Activated T-cell treated with anti-CD3 and anti-CD28 coated beads, Interleukin-2, amount 50 U/mL, for 1 hour (primary cell): ENCODE measurements around the gene MATN1.

Experiments
- DNase-seq: peaks from one replicate; pipeline ENCODE4 v3.0.0-alpha.2; 2020

Gene MATN1

DNA sequence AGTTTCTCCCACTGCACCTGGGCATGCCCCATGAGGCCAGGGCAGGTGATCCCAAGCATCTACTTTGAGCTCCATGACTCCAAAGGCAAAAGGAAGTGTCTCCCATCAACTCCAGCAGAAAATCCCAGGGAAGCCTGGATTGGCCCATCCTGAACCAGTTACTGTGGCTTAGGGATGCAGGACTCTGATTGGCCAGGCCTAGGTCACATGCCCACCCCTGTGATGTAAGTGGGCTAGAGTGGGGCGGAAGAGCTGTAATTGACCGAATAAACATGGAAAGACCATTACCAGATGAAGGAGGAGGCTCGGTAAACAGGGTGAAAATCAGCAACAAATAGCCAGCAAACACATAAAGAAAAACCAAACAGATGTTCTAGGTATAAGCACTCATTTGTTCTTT, 45.2 kb downstream of the MATN1 start:
- DNase-seq = no peak

DNA sequence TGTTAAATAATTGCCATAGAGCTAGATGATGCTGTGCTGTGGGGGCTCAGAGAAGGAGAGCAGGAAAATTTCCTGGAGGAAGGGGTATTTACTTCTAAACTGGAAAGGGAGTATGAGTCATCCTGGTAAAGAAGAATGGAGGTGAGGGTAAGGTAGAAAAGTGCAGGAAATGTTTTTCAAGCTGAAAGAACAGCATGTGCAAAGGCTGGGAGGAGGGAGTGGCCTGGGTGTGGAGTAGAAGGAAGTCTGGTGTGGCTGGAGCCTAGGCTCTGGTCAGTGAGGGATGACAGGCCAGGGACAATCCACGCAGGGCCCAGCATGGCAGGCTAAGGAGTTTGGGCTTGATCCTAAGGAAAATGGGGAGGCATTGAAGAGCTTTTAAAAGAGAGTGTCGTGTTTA, 45.9 kb downstream of the MATN1 start:
- no peak for DNase-seq

DNA sequence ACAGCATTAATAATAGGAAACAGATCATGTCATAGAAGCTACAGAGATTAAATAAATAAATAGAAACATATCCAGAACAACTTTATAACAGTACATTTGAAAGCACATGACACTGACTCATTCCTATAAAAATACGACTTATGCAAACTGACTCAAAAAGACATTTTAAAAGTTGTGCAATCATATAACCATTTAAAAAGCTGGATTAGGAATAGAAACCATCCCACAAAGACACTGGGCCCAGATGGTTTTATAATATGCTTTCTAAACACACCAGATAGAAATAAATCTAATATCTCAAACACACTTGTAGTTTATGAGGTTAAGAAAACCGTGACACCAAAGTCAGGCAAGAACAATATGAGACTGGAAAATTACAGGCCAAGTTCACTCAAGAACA, 47.6 kb downstream of the MATN1 start:
- no peak for DNase-seq

DNA sequence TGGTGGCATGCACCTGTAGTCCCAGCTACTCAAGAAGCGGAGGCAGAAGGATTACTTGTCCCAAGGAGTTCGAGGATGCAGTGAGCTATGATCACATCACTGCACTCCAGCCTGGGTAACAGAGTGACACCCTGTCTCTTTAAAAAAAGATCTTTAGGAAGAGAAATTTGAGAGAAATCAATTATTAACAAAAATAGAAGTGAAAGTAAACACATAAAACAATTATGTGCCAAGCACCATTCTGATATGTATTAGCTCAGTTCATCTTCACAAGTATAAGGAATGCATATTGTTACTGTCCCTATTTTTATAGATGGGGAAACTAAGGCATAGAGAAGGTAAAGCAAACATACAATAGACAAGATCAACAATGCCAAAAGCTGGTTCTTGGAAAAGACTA, 48.1 kb downstream of the MATN1 start:
- DNase-seq = no peak

DNA sequence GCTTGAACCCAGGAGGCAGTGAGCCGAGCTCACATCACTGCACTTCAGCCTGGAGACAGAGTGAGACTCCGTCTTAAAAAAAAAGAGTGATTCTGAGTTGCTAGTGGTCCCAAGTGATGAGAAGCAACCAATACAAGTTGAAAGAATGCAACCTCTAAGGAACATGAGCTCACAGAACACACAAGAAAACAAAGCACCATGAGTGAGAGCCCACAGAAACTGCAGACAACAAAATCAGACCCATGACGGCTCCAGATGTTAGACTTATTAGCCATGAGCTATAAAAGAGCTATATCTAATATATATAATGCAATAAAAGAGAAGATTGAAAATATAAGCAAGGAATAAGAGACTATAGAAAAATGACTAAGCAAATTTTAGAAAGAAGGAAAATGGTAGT, 50.0 kb downstream of the MATN1 start:
- no peak for DNase-seq

DNA sequence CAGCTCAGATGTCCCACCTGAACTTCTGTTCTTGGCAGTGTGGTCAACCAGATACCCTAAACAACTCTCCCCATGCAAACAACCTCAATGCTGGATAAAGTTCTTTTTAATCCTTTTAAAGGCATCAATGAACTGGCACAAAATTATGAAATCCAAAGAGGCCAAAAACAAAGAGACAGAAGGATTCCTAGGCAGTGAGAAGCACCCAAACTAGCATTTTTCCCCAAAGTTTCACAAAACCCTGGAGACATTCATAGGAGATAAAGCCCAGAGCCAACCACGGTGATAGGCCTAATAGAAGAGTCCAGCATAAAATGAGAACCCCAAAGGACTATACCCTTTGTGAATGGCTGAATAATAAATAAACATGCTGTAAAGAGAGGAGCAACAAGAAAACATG, 50.7 kb downstream of the MATN1 start:
- DNase-seq = no peak

DNA sequence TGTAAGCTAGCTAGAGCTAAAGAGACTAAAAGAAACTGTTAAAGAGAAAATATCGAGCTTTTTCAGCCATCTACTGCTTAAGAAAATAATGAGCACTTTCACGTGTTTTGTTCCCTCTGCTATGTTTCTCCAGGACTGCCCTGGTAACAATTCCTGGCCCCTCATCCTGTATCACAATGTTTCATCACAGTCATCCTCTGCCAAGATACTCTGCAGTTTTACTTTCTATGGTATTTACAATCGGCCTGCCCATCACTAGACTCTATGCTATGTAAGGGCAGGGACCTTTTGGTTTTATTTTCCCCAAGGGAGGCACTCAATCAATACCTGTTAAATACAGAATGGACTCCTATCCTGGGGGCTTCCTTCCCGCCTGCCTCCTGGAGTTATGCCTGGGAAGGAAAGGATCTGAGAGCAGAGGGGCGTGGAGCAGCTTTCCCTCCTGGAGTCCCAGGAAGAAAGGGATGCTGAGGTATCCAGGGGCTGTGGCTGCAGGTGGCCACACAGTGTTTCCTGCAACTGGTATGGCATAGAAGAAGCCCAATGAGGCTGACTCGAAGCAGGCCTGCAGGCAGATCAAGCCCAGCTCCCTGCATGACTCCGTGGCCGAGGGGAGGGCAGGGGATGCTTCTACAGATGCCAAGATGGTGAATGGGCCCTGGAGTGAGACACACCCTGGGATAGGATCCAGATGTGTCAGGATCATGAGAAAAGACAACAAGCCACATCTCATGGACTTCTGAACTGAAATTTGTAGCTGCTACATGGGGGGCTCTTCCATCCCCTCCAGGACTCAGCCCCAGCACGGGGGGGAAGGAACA, 52.9 kb downstream of the MATN1 start:
- DNase-seq = no peak

DNA sequence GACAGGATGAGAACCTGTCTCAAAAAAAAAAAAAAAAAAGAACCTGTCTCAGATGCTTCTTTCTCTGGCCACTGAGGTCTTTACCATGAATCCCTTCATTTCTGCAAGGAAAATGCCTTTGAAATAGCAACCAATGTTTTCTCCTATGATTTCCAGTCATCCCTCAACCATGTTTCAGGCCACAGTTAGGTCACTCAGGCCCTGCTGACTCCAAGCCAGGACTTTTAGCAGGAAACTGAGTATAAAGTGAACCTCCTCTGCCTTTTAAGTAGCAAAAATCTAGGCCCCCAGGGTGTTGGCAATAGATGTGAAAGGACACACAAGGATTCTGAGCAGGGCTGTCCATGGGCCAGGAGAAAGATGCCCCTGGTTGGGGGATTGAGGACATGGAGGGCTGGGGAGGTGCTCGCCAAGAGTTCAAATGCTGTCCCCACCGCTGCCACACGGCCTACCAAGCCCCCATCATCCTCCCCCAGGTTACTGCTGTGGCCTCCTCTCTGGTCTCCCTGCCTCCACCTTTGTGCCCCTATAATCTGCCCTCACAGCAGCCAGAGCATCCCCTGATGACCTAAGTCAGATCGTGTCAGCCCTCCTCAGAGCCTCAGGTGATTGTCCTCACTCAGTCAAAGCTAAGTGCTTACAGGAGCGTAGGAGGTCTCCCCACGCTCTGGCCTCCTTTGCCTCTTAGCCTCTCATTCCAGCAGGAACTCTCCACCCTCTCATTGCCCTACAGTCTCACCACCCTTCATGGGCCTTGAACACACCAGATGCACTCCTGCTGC, 54.6 kb downstream of the MATN1 start:
- DNase-seq = no peak

DNA sequence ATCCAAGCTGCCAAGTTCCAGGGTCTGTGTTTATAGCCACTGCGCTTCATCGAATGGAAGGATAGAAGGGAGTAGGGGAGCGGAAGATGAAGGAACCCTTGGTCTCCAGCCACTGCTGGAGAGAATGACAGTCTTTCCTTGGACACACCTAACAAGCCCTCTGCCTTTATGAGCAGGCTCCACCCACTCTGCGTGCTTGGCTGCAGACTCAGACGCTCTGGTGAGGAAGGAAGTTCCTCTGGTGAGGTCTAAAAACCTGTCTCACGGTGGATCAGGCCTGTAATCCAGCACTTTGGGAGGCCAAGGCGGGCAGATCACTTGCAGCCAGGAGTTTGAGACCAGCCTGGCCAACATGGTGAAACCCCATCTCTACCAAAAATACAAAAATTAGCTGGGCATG, 55.4 kb downstream of the MATN1 start:
- DNase-seq = no peak

DNA sequence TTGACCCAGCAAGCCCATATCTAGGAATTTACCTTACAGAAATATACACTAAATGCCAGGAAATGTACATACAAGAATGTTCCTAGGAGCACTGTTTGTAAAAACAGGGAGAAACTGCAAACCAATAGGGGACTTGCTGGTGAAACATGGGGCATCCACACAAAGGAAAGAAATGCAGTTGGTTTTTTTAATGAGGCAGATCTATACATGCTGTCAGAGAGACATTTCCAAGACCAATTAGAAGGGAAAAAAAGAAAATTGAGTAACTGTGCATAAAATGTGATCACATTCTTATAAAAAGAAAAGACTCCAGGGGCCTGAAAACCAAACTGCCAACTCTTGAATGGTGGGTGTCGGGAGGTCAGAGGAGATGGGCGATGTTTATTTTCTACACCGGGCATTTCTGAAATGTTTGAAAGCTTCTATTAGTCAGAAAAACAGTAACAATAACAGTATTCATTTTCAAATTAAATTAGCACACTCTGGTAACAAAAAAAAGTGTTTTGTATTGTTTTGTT, 56.6 kb downstream of the MATN1 start:
- DNase-seq = no peak

DNA sequence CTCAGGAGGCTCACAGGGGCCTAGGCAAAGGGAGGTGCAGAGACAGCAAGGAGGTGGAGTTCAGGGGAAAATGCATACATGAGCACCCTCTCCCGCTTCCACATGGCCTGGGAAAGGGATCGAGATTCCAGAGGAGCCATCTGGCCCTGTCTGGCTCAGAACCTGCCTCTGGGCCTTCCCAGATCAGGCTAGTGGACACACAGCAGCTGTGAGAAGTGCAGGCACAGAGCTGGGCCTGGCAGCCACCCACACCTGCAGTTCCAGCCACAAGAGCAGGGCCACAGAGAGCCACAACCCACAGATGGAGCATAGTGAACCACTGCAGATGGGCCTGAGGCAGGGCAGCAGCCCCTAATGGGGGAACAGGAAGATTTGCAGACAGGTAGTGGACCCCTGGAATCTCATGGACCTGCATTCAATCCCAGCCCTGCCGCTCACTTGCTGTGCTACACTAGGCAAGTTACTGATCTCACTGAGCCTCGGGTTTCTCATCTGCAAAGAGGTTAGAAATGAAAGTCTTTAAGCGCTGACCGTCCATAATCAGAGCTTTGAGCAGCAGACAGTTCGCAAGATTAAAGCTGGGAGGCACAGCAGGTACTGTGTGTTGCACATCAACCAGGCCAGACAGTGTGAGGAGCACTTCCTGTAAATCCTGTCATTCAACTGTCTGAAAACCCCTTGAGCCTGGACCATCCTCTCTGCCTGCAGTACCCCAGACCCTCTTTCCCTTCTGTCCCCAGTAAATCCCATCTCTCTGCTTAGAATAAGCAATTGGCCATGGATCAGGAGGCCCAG, 58.0 kb downstream of the MATN1 start:
- DNase-seq = no peak

DNA sequence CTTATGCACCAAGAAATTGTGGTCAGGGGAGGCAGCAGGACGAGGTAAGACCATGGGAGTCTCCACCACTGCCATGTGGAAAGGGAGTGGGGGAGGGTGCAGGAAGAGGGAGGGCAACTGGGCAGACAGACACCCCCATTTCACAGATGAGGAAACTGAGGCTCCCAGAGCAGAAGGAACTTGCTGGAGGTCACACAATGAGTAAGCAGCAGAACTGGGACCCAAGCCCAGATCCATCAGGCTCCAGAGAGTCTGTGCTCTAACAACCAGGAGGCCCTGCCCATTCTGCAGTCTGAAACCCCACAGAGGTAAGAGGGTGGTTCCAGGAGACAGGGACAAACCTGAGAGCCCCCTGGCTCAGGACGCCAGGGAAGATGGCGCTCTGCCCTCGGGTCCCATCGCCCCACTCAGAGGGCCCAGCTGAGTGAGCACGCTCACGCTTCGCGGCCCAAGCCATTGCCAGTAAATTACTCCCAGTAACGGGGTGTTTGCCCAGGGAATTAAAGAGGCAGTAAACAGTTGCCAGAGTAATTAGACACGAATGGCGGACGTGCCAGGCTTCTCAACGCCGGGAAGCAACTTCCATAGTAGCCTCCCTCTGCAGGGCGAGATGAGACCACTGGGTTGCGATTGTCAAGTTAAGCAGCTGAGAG, 59.2 kb downstream of the MATN1 start:
- no peak for DNase-seq

DNA sequence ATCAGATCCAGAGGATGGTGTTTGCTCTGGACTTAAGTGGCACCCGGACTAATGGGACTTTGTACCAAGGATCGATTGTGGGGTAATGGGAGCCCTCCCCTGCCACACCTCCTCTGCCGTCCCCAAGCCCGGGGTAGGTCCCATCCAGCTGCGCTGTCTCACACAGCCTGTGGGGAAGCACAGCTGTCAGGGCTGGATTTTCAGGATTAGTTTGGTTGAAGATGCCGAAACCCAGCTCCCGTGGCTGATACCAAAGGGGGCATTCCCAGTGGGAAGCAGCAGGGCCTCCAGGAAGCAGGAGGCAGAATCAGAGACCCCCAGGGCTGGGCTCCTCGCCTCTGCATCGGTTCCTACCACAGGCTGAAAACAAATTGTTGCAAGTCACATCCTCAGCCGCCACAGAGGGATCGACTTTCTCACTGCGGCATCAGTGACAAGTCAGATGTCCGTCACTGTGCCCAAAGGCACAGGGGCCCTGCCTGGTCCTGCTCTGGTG, 59.7 kb downstream of the MATN1 start:
- DNase-seq = no peak

DNA sequence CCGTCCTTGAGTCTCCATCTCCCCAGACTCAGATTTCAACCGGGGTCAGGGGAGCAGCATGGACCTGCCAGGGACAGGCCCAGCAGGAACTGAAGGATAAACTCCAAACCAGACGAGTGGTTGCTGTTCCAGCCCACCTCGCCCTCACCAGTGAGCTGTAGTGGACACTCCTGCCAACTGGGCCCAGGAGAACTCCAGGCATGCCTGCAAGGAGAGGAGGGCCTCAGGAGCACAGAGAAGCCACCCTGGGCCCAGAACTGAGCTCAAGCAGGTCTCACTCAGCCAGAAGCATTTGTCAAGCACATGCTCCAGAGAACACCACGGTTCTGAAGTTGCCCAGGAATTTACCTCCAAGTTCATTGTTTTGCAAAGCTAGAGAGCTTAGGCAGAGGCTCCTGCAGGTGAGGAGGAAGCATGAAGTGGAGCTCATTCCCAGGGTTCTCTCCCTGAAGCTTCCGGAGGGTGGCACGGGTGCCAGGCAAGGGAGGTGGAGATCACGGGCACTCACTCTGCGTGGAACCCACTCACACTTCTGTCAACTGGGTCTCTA, 61.0 kb downstream of the MATN1 start:
- DNase-seq = no peak

DNA sequence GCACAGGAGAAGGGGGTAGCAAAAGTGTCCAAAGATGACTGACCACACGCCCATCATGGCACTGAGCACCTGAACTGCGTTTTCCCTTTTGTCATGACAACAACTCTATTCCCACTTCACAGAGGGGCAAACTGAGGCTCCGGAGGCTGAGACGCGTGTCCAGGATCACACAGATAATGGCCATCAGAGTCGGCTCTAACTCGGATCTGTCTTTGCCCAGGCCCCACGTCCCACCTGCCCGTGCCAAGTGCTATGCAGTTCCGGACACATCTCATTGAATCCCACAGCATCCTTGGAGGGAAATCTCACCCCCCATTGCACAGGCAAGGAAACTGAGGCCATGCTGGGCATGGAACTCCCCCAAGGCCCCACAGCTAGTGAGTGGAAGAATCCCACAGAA, 62.1 kb downstream of the MATN1 start:
- DNase-seq = no peak
